Renal pelvis (tissue), 4 donors: ENCODE measurements around the gene LTBP1. TPM values are rescaled to one million over a fixed set of nuclear protein-coding genes. Genes with fewer than 3 reads are reported as not detected.

Experiments
- DNase-seq: peaks from one replicate; pipeline ENCODE4 v3.0.0-alpha.2; 2013
- polyA plus RNA-seq, 3 donors: library from polyadenylated mRNA; unstranded; fragments of 120-200 nt; gene quantifications; one replicate each; pipeline ENCODE4 v1.2.1, GENCODE V29; 2013; ENCODE audit not compliant: insufficient read length in 3 of 3

LTBP1 gene
- polyA plus RNA-seq, 3 donors = 69.0 to 86.2 (median 74.6) TPM

DNA sequence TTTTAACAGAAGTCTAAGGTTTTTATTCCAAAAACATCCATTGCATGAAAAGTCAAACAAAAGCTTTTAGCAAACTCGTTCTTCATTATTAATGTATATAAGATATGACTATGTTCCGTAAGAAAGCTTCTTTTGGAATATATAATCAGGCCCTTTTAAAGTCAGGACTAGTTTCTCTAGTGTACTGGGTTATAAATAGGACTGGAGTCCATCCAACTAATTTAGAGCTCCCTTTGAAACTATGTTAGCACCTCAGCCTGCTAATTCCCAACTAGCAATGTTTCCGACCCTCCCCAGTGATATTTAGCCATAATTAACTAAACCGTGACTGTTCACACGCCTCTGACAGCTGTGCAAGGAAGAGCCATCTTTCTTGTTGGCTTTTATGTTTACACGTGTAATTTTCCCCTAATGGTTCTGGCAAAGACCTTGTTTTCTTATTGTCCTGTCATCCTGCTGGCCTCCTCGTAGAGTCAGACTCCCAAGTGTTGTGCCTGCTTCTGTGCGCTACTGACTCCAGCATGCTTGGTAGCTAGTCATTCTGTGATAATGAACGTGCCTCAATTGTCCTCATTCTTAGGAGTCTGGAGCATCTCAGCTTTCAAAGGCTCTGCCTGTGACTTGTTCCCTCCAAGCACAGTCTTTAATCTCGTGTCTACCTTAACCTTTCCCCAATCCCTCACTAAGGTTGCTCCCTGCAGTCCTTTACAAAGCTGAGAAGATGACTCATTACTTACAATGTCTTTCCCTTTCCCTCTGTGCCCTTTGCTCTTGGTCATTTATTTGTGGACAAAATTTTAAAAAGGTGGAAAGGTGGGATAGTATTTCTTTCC, 357.5 kb downstream of the LTBP1 start:
- no peak for DNase-seq

DNA sequence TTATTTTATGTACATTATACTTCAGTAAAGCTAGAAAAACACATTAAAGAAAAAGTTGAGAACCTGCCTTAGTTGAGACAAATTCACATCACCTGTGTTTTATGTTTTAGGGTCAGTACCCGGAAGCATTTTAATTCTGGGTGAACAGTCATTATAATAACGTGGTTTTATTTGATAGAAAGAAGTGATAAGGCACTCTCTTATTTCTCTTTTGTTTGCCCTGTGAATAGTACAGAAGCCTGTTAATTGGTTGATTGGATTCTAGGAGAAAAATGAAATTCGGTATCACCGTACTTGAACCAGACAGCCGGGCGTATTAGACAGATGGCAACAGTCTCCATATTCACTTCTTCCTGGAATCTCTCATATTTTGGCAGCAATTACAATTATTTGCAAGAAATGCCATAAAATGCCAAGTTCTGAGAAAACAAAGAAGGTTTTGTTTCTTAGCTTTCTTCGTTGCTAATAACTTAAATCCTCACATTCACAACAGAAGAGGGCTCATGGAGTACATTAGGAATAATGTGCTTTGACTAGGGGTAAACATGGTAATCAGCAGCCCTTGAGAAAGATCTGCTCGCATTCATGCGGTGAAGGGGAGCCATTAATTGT, 361.0 kb downstream of the LTBP1 start:
- no peak for DNase-seq

GRCh38 chr2:33312355-33312754, 365.6 kb downstream of the LTBP1 start:
- no peak for DNase-seq

- DNase-seq = no peak
These were observed 366.3 kb downstream of the LTBP1 start for GRCh38 chr2:33313039-33313438.

DNA sequence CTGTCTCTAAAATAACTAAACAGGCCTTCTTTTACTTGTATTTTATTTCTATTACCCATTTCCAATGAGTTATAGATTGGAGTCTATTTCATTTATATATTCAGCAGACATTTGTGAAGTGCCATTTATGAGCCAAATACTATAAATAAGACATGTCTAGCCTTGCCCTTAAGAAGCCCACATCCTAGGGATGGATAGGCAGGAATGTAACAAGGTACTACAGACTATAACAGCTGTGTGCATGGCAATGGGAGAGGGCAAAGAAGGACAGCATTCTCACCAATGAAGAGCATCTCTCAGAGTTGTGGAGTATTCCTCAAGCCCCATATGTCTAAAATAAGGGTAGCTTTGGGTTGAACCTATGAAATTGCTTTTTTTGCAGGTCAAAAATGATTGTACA, 367.8 kb downstream of the LTBP1 start:
- no peak for DNase-seq

DNA sequence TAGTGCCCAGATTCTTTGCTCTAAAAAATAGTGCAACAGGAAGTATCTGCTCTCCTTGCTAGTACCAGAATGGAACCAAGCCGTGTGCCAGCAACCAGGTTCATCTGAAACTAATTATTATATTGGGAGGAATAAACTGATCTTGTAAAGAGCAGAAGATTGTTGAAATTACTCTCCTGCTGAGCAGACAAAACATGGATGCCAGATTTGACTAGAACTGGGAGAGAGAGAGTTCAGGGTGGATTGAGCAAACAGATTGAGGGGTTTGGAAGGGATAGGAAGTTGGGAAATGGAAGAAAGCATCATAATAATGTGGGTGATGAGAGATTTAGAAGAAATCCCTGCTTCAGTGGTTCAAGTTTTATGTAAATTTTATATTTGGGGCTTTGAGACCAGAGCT, 369.6 kb downstream of the LTBP1 start:
- DNase-seq = no peak

DNA sequence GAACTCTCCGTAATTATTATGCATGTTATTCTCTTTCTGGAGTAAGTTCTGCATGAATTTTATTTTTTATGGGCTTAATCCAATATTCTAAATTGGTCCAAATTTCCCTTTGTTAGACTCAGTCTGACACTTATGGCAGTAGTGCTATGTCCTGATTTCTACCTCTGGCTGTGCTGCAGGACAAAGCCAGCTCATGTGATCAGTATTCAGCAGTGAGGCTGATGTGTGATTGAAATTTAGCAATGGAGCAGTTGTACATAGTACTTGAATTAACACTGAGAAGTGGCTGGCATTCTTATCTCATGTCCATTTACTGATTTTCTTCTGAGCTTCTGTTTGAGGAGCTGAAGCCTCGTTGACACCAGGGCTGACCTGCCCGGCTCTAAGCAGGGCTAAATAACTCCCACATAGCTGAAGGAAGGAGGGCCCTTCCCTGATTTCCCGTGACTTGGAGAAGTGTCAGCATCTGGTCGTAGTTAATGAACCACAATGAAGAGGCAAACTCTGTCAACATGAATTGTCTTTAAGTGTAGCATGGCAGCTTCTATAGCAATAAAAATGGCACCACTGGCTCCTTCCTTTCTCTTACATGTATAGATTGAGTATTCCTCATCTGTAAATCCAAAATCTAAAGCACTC, 370.7 kb downstream of the LTBP1 start:
- DNase-seq = no peak

GRCh38 chr2:33318456-33318855, 371.7 kb downstream of the LTBP1 start:
- DNase-seq = no peak

- DNase-seq = no peak
These were observed 373.8 kb downstream of the LTBP1 start for GRCh38 chr2:33320573-33320972.

- no peak for DNase-seq
These were observed 374.6 kb downstream of the LTBP1 start for GRCh38 chr2:33321236-33321771.

DNA sequence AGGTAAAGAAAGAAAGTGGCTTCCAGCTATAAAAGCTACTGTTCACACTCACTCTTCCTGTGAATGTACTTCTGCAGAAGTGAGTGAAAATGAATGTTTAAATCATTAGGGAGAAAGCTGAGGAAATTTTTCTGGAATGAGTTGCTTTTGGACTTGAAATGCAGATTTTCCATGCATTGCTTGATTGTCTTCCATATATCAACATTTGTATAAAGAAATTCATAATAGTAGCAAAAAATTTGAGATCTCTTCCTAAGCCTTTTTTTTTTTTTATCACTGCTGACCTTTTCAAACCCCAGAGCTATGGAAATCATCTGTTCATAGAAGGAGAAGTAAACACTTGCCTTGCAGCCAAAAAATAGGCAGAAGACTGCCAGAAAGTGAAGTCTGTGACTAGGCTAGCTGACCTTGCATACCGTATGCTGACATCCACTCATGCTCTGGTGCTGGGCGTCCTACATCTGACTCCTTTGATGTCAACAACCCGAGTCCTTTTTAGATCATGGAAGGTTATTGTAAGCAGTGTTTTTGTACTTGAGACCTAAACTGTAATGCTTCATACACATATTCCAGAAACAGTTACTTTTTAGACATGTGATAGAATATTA, 375.2 kb downstream of the LTBP1 start:
- no peak for DNase-seq

GRCh38 chr2:33322612-33323011, 375.9 kb downstream of the LTBP1 start:
- DNase-seq = peak; percentile 19

DNA sequence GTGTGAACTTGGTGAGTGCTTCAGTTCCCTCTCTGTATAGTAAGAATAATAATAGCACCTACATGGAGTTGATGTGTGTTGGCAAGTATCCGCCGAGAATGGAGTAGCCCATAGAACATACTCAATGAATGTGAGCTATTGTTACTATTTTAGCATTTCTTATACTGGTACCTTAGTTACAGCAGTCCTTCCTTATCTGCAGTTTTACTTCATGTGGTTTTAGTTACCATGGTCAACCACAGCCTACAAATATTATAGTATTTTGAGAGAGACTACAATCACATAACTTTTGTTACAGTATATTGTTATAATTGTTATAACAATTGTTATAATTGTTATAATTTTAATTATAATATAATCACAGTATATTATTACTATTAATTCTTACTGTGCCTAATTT, 377.2 kb downstream of the LTBP1 start:
- no peak for DNase-seq

GRCh38 chr2:33326100-33326499, 379.3 kb downstream of the LTBP1 start:
- no peak for DNase-seq

DNA sequence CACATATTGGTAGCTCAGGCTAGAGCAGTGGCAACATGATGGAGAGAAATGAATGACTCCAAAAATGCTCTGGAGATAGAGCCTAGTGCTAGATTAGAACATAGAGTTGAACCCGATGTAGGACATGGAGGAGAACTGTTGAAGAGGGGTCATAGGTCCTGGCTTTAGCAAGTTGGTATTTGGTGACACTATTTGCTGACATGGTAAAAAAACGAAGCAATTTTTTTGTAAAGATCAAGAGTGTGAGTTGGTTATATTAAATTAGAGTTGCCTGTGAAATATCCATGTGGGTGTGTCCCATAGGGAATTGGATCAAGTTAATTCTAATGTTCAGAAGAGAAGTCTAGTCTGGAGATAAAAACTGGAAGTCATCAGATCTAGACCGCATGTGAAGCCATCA, 386.7 kb downstream of the LTBP1 start:
- DNase-seq = no peak

DNA sequence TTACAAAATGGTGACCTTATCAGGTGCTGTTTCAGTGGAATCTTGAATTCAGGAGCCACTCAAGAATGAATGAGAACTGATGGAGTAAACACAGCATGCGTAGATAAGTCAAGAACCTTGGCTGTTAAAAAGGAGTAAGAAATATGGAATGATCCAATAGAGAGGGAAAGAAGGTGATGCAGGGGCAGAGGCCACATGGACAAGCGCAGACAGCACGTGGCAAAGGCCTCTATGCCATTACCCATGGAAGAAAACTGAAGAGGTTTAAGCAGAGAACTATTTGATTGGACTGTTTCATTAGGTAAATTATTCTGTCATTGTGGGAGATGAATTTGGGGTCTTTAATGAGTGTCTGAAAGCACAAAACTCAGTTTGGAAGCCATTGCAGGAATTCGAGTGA, 387.3 kb downstream of the LTBP1 start:
- DNase-seq = no peak

DNA sequence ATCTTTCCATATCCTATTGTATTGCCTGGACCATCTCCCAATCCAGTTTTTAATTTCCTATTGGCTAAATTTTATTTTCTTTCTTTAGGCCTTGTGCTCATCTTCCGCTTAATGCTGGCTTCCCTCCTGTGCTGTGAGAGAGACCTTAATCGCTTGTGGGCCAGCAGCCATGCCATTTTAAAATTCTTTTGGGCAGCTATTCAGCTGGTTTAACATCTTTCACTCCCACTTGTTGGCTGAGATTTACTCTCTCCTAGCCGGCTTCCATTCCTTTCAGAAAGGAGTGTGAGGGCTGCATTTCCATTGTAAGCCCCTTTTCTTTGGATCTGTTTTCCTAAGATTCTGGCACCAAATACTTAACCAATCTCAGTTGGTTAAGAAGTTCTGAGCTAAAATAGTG, 388.8 kb downstream of the LTBP1 start:
- no peak for DNase-seq

DNA sequence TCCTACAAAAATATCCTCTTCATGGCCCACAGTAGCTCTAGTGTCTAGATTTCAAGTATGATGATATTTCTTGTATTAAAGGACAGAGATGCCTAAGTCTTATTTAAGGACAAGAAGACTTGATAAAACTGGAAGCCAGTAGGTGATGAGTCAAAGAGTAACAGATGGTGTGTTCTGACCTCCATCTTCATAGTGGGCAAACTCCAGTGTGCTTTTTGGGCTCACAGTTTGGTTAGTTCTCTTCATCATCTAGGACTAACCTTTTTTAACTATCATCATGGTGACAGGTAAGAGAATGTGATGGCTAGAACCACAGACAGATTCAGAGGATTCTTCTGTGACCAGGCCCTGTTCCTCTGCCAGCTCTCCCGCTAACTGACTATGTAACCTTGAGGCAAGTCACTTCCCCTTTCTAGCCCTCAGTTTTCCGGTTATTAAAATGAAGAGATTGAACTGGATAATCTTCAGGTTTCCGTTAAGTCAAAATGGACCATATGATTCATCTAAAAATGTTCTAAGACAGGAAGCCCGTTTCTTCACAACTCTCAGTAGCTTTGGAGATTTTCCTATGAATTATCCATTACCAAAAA, 389.4 kb downstream of the LTBP1 start:
- DNase-seq = no peak

DNA sequence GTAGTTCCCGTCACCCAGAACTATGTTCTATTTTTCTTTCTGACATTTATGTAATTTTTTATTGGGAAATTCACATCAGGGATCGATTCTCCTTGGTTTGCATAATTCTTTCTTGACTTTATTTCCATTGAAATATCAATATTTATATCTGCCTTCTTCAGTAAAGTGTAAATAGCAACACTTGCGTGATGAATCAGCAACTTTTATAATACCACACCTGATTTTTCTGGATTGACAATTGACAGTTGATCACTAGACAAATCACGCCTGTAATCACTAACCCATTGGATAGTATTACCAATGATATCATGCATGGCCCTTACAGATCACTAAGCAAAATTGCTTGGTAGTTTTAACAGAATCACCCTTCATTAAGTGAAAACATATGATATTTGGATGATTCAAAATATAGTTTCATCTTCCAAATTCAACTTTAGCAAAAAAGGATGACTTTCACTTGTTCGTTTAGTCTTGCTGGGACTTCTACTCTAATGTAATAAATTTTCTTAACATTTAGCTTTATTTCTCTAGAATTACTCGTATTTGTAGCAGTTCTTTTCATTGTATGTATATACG, 390.7 kb downstream of the LTBP1 start:
- no peak for DNase-seq

- DNase-seq = no peak
These were observed 391.2 kb downstream of the LTBP1 start for GRCh38 chr2:33337981-33338380.

DNA sequence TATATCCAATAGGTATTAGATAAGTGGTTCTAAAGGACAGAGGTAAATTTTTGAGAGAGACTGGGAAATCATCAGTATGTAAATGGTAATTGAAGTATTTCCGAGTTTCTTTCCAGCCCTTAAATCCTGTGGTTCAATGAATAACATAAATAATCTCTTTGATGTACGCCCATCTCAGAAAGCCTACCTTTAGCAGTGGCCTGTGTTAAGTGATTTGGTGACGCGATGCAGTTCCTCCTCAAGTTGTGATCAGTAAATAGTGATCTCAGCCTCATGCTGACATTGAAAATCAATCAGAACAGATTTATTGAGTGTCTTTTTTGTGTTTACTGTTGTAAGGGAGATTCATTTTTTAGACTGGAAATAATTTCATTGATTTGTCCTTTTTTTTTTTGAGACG, 392.5 kb downstream of the LTBP1 start:
- DNase-seq = no peak

GRCh38 chr2:33340280-33340679, 393.5 kb downstream of the LTBP1 start:
- no peak for DNase-seq
